Subcutaneous adipose tissue (tissue), 4 donors: Measurements from ENCODE around the gene CAMTA1. TPM values are rescaled to one million over a fixed set of nuclear protein-coding genes. Genes with fewer than 3 reads are reported as not detected.

Experiments
- total RNA-seq, 4 donors: library from RNA; depleted of rRNA; stranded (reverse); fragments of >200 nt; gene quantifications; one replicate each; pipeline ENCODE4 v1.1.0, GENCODE V29; 2016
- TF ChIP-seq, protein P1 (sequence below): fragments of 450-650 bp; IDR thresholded peaks from one replicate; pipeline ENCODE4 v1.5.1; 2016; ENCODE audit warnings: low read depth, mild to moderate bottlenecking, control low read depth, antibody characterized with exemption, moderate library complexity

Gene CAMTA1
- total RNA-seq, 4 donors from 2014 or later = 58.6 to 82.5 (median 78.0) TPM

GRCh38 chr1:7698641-7699040 is 913.4 kb downstream of the CAMTA1 start:
- TF ChIP-seq, protein P1, sequence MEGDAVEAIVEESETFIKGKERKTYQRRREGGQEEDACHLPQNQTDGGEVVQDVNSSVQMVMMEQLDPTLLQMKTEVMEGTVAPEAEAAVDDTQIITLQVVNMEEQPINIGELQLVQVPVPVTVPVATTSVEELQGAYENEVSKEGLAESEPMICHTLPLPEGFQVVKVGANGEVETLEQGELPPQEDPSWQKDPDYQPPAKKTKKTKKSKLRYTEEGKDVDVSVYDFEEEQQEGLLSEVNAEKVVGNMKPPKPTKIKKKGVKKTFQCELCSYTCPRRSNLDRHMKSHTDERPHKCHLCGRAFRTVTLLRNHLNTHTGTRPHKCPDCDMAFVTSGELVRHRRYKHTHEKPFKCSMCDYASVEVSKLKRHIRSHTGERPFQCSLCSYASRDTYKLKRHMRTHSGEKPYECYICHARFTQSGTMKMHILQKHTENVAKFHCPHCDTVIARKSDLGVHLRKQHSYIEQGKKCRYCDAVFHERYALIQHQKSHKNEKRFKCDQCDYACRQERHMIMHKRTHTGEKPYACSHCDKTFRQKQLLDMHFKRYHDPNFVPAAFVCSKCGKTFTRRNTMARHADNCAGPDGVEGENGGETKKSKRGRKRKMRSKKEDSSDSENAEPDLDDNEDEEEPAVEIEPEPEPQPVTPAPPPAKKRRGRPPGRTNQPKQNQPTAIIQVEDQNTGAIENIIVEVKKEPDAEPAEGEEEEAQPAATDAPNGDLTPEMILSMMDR = no peak

GRCh38 chr1:7702365-7702764 is 917.1 kb downstream of the CAMTA1 start:
- TF ChIP-seq, protein P1 = no peak

- TF ChIP-seq, protein P1 = no peak
Observed at GRCh38 chr1:7703321-7704213, 918.3 kb downstream of the CAMTA1 start.

DNA sequence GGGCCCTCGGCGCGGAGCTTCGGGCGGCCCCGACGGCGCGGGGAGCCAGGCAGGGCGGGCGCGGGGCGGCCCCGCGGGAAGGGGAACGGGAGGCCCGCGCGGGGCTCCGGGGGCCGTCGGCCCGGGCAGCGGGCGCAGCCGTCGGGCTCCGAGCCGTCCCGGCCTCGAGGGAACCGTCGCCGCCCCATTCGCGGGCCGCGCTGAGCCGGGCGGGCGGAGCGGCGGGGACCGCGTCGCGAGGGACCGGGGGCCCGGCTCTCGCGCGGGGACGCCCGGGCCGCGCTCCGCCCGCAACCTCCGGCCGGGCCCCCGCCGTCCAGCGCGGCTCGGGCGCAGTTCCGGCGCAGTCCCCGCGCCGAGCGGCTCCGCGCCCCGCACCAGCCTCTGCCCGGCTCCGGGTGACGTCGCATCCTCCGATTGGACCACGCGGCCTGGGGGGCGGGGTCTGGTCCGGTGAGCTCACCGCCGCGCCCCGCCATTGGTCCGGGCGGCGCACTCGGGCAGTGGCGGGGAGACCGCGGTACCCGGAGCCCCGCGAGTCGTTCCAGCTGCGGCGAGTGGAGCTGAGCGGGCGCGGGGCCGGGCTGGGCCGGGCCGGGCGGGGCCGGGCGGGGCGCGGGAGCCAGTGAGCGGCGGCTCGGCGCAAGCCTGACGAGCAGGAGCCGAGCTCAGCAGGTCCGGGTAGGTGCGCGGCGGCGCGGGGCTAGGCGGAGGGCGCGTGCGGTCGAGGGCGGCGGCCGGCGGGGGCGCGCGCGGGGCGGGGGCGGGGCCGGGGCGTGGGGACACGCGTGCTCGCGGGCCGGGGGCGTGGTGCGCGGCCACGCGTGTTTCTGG is 919.2 kb downstream of the CAMTA1 start:
- TF ChIP-seq, protein P1 = no peak

DNA sequence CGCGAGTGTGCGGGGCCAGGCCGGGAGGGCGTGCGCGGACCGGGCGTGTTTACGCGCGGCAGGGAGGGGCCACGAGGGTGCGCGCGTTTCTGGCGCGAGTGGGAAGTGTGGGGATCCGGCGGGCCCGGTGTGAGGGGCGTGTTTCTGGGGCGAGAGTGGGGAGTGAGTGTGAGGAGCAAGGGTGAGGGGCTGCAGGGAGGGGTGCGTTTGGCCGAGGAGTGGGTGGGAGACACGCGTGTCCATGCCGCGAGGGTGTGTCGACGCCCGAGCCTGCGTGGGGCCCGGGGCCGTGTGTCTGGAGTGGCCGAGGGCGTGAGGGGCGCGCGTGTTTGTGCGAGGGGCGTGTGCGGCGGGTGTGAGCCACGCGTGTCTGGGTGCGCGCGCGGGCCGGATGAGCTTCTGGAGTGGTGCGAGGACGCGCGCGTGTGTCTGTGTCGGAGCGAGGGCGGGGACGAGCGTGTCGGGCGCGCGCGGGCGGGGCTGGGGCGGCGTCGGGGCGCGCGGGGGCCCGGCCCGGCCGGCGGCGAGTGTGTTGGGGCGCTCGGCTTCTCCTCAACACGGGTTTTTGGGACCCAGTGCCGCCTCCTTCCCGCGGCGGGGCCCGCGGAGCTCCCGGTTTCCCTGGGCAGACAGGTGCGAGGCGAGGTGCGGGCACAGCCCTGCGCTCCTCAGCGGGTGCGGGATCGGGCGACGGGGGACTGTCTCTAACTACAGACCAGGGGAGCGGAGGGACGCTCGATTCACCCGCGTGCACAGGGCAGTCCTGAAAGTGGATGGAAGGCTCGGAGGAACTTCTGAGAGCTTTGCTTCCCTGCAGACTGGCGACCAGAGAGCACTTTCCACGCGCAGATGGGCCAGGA is 920.0 kb downstream of the CAMTA1 start:
- TF ChIP-seq, protein P1 = no peak

GRCh38 chr1:7705908-7706216 is 920.6 kb downstream of the CAMTA1 start:
- TF ChIP-seq, protein P1 = no peak
